ENCODE measurements around the gene DUSP23. TPM values are rescaled to one million over a fixed set of nuclear protein-coding genes. Genes with fewer than 3 reads are reported as not detected.
A peak's percentile ranks its signal among the peaks of the same experiment; 100 is the strongest.

DUSP23 gene
- total and polyA plus RNA-seq, 4 donors: 25.8 to 244 (median 110) TPM

DNA sequence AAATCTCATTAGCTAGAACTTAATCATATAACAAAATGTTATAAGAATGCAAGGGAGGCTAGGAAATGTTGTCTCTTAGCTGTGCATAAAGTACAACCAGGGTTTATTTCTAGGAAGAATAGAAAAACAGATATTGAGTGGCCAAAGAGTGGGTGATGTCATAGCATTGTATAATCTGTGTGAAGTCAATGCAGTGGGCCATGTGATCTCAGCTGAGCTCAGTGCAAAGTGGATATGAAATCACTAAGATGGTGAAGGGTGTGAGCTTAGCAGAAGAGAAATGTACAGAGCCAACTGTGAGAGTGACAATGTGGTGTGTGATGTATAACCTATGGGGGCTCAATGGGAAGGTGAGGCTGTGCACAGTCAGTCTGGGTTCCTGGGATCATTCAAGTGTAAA lies 29.7 kb upstream of the DUSP23 start:
- peaks cover 0 to 7% (median 0%) of the 10 kb centered on the region in 5 donors for H3K4me1 ChIP-seq (ENCODE audit: control insufficient read depth in 5 of 5, insufficient read depth in 5 of 5, low read length in 5 of 5)
- ATAC-seq (ENCODE audit: insufficient read depth, low FRiP score): no peak
- no peaks in the 10 kb centered on the region for H3K9me3 ChIP-seq (ENCODE audit: control insufficient read depth in 4 of 4, insufficient read depth in 3 of 4, low read length in 3 of 4)
- H3K9ac ChIP-seq (ENCODE audit: insufficient read depth in 1 of 2, low read length in 2 of 2): no peak overlapping the region
- no peak for DNase-seq
- no peak overlapping the region for H3K4me3 ChIP-seq
- no peaks in the 10 kb centered on the region for H3K27me3 ChIP-seq (ENCODE audit: control insufficient read depth in 3 of 3, insufficient read depth in 3 of 3, low read length in 2 of 3)
- H3K27ac ChIP-seq (ENCODE audit: low read depth in 1 of 2, low read length in 1 of 2): peak overlapping the region in 1 of 2 donors; percentile 83
- TF ChIP-seq, protein P1, sequence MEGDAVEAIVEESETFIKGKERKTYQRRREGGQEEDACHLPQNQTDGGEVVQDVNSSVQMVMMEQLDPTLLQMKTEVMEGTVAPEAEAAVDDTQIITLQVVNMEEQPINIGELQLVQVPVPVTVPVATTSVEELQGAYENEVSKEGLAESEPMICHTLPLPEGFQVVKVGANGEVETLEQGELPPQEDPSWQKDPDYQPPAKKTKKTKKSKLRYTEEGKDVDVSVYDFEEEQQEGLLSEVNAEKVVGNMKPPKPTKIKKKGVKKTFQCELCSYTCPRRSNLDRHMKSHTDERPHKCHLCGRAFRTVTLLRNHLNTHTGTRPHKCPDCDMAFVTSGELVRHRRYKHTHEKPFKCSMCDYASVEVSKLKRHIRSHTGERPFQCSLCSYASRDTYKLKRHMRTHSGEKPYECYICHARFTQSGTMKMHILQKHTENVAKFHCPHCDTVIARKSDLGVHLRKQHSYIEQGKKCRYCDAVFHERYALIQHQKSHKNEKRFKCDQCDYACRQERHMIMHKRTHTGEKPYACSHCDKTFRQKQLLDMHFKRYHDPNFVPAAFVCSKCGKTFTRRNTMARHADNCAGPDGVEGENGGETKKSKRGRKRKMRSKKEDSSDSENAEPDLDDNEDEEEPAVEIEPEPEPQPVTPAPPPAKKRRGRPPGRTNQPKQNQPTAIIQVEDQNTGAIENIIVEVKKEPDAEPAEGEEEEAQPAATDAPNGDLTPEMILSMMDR (IDR thresholded peaks at IDR 0.05; ENCODE audit: control extremely low read depth, extremely low read depth): no peak
- H3K36me3 ChIP-seq (ENCODE audit: control insufficient read depth in 4 of 4, insufficient read depth in 4 of 4, low read length in 4 of 4): no peaks in the 10 kb centered on the region

DNA sequence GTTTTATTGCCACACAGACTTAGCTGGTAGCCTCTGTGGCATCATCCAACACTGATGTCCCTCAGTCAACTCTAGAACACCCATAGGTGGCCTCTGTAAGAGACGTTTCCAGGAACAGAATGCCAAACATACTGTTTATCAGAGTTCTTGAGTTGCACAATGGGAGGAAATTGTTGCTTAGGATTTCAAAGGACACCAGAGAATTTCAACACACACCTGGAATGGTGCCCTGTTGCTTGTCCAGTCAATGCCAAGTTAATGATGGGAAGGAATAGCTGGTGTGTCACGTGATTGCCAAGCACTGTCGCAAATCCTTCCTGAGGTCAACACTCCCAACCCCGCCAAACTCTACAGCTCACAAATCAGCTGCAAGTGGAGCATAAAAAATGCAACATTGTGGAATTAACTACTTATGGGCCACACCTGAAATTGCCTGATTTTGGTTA lies 28.6 kb upstream of the DUSP23 start:
- Histone ChIP-seq H3K36me3 (ENCODE audit: control insufficient read depth in 4 of 4, insufficient read depth in 4 of 4, low read length in 4 of 4) (no peaks in the 10 kb centered on the region), H3K27me3 (ENCODE audit: control insufficient read depth in 3 of 3, insufficient read depth in 3 of 3, low read length in 2 of 3) (no peaks in the 10 kb centered on the region), H3K9ac (ENCODE audit: insufficient read depth in 1 of 2, low read length in 2 of 2) (no peak overlapping the region), H3K9me3 (ENCODE audit: control insufficient read depth in 4 of 4, insufficient read depth in 3 of 4, low read length in 3 of 4) (no peaks in the 10 kb centered on the region), H3K4me1 (ENCODE audit: control insufficient read depth in 5 of 5, insufficient read depth in 5 of 5, low read length in 5 of 5) (peaks cover 0 to 10% (median 0%) of the 10 kb centered on the region in 5 donors), H3K4me3 (no peak overlapping the region), H3K27ac (ENCODE audit: low read depth in 1 of 2, low read length in 1 of 2) (peak overlapping the region; percentile 39 to 83)
- TF ChIP-seq, protein P1 (IDR thresholded peaks at IDR 0.05; ENCODE audit: control extremely low read depth, extremely low read depth): no peak
- WGBS, 2 donors: 16 to 21% methylated on average over 4 of the region's 4 CpGs
- peak in 2 of 3 donors; percentile 8 to 29 for DNase-seq
- peak; percentile 84 for ATAC-seq (ENCODE audit: insufficient read depth, low FRiP score)

DNA sequence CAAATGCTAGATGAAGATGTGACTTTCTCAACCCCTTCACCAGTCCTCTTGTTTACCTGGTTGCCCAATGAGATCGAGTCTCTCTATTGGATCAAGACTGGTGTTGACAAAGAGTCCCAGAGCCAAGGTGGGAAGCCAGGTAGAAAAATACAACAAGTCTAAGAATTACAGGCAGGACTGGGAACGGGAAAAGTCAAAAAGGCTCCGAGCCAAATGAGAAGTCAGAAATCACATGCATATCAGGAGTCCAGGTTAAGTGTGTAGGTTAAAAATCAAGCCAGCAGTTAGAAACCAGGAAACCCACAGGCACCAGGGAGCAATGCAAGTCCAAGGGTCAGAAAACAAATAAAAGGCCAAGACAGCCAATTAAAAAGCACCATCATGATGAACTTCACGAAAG lies 27.4 kb upstream of the DUSP23 start:
- ATAC-seq (ENCODE audit: insufficient read depth, low FRiP score) (no peak), DNase-seq (no peak)
- no peak overlapping the region for H3K9ac ChIP-seq (ENCODE audit: insufficient read depth in 1 of 2, low read length in 2 of 2)
- no peaks in the 10 kb centered on the region for H3K9me3 ChIP-seq (ENCODE audit: control insufficient read depth in 4 of 4, insufficient read depth in 3 of 4, low read length in 3 of 4)
- 67 to 85% methylated on average over 4 of the region's 4 CpGs for WGBS, 2 donors
- TF ChIP-seq, protein P1 (IDR thresholded peaks at IDR 0.05; ENCODE audit: control extremely low read depth, extremely low read depth): no peak
- H3K4me1 ChIP-seq (ENCODE audit: control insufficient read depth in 5 of 5, insufficient read depth in 5 of 5, low read length in 5 of 5): peaks cover 0 to 10% (median 0%) of the 10 kb centered on the region in 5 donors
- H3K4me3 ChIP-seq: no peak overlapping the region
- no peaks in the 10 kb centered on the region for H3K36me3 ChIP-seq (ENCODE audit: control insufficient read depth in 4 of 4, insufficient read depth in 4 of 4, low read length in 4 of 4)
- peak overlapping the region in 1 of 2 donors; percentile 43 for H3K27ac ChIP-seq (ENCODE audit: low read depth in 1 of 2, low read length in 1 of 2)
- no peaks in the 10 kb centered on the region for H3K27me3 ChIP-seq (ENCODE audit: control insufficient read depth in 3 of 3, insufficient read depth in 3 of 3, low read length in 2 of 3)

- WGBS, 2 donors: 79 to 86% methylated on average over 3 of the region's 3 CpGs
- H3K4me3 ChIP-seq: no peak overlapping the region
- H3K27me3 ChIP-seq (ENCODE audit: control insufficient read depth in 3 of 3, insufficient read depth in 3 of 3, low read length in 2 of 3): no peaks in the 10 kb centered on the region
- no peak overlapping the region for H3K27ac ChIP-seq (ENCODE audit: low read depth in 1 of 2, low read length in 1 of 2)
- ATAC-seq (ENCODE audit: insufficient read depth, low FRiP score) (no peak), DNase-seq (no peak)
- no peak overlapping the region for H3K9ac ChIP-seq (ENCODE audit: insufficient read depth in 1 of 2, low read length in 2 of 2)
- H3K4me1 ChIP-seq (ENCODE audit: control insufficient read depth in 5 of 5, insufficient read depth in 5 of 5, low read length in 5 of 5): peaks cover 0 to 10% (median 0%) of the 10 kb centered on the region in 5 donors
- H3K36me3 ChIP-seq (ENCODE audit: control insufficient read depth in 4 of 4, insufficient read depth in 4 of 4, low read length in 4 of 4): no peaks in the 10 kb centered on the region
- H3K9me3 ChIP-seq (ENCODE audit: control insufficient read depth in 4 of 4, insufficient read depth in 3 of 4, low read length in 3 of 4): no peaks in the 10 kb centered on the region
- TF ChIP-seq, protein P1 (IDR thresholded peaks at IDR 0.05; ENCODE audit: control extremely low read depth, extremely low read depth): no peak
Measured at GRCh38 chr1:159755451-159756007, 25.2 kb upstream of the DUSP23 start.
